Inflammatory macrophage (primary cell): ENCODE data around the gene ESYT3.
"Not testable (repeated sequence)": the region's sequence is repeated elsewhere in the genome, so short reads cannot be mapped to it uniquely, and the experiment has no call there.

Experiments
- DNase-seq, 2 donors: peaks; one replicate each; pipeline ENCODE4 v3.0.0-alpha.2; 2020 to 2022

Gene ESYT3

DNA sequence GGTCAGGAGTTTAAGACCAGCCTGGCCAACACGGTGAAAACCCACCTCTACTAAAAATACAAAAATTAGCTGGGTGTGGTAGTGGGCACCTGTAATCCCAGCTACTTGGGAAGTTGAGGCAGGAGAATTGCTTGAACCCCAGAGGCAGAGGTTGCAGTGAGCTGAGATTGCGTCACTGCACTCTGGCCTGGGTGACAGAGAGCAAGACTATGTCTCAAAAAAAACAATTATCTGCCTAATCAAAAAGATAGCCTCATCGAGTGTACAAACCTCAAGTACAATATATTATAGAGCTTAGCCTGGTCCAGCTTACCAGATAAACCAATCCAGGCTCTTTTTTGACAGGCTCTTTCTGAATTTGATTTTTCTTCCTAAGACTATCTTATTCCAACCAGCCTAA, 61.2 kb downstream of the ESYT3 start:
- DNase-seq, result not testable (repeated sequence)

DNA sequence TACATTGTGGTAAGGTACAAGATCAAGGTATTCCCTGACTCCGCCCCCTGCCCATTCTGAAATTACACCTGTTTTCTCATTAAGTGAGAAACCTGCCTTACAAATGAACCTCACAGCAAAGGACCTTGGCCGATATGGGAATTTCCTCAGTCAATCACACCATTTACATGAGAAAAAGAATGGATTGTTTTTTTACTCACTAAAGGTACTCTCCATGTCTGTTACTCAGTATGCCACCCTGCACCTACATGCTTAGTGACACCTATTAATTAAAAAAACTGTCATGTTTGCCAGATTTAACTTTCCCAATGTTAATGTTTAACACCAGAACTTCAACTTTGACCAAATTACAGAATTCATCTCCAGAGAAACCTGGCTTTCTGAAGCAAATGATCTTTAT, 62.0 kb downstream of the ESYT3 start:
- DNase-seq, result no peak

DNA sequence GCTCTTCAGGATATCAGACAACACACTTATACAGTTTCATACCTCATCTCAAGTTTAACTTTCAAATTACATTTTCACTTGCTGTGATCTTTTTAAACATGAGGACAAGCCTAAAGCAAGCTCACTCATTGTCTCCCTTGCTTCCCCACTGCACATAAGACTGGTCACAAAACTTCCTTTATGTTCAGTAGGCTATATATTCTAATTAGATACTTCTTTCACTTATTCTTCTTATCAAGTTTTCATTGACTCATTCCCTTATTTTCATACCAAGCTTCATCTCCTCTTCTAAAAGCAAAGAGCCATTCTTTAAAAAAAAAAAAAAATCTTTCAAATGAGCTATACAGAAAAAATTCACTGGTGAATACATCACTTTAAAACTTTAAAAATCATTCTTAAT, 62.6 kb downstream of the ESYT3 start:
- no peak for DNase-seq

DNA sequence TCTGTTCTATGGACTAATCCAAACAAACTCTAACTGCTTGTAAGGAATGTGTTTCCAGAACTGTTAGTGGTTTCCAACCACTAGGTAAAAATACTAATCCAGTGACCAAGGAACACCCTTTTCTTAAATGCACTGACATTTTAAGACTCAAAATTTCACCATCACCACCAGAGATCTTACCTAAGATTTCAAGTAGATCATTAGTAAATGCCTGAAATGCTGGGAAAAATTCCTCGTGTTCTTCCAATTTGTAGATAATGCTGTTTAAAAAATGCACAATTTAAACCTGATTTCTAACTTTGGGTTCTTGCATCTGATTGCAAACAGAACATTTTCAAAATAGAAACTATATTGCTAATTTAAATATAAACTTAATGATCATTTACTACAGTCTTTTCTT, 63.4 kb downstream of the ESYT3 start:
- no peak for DNase-seq

DNA sequence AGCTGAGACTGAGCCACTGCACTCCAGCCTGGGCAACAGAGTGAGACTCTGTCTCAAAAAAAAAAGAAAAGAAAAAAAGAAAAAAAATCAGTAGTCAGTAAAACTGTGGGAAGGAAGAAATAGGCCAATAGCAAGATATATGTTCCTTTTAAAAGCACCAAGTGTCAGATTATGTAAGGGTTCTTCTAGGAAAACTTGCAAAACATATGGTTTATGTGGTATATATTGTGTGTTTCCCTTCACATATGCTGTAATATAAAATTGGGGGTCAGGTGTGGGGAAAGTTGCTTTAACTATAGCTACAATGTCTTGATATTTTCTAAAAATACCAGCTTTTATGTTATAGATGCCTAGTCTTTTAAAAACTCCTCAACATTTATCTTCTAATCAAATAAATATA, 64.6 kb downstream of the ESYT3 start:
- DNase-seq, result peak in 1 of 2 donors; percentile 51

DNA sequence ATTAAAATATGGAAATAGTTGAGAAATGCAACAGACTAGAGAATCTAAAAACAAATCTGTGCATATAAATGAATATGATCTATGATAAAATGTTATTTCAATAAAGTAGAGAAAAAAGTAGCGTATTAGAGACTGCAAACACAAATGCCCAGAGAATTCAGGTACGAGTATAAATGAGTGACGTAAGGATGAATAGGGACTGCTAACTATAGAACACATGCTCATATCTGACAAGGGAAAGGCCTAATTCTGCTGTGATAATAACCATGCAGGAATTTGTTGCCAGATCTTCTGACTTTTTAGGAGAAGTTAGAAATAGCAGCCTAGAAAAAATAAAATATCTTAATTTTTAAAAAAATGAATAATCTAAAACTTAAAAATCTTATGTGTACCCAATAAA, 73.1 kb downstream of the ESYT3 start:
- DNase-seq, result no peak

DNA sequence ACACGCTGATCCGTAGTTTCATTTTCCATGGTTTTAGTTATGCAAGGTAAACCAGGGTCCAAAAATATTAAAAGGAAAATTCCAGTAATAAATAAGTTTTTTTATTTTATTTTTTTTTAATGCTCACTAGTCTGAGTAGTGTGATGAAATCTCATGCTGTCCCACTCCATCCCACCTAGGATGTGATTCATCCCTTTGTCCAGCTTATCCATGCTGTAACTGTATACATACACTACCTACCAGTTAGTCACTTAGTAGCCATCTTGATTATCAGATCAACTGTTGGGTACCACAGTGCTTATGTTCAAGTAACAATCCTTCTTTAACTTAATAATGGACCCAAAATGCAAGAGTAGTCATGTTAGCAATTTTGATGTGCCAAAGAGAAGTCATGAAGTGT, 75.2 kb downstream of the ESYT3 start:
- no peak for DNase-seq

DNA sequence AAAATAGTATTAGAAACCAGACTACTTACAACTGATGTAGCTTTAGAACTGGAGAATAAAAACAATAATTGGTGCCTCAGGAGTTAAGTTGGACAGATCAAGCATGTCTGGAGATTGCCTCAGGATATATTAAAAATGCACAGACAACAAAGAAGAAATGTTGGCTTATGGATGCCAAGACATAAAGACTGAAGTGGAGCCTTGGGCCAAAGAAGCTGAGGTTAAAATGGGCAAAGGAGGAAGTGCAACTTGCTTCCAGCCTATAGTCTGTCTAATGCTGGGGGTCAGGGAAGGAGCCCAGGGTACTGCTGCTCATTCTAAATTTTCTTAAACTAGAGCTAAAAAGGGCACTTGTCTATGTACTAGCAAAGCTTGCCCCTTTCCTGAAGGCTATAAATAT, 77.5 kb downstream of the ESYT3 start:
- DNase-seq, result no peak

DNA sequence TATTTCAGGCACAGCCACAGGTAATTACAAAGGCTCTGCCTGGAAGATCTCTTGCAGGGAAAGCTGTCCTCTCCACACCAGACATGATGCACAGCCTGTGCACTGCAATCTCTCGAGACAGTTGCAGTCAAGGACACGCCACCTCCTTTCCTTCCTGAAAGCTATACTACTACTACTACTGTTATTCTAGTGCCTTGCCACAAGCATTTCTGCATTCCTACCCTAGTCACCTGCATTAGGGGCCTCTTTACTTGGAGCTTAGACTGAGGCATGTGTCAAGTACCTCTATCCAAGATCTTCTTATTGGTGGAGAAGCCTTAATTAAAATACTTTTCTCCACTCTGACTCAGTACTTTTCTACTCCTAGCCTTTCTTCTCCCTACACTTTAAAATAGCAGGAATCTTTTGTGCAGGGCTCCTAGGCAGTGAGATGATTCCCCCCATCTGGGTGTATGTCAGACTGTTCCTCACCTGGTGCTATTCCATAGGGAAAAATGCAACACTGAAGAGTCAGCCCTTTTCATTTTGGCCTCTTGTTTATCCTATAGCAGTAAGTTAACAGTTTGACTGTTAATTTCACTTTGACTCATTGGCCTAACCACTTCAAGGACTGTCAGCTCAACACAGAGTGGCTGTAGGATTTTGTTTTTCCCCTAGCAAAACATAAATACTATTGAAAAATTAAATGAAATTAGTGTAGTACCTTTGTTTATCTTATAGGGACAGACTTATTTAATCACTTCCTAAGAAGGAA, 78.9 kb downstream of the ESYT3 start:
- DNase-seq, result no peak

DNA sequence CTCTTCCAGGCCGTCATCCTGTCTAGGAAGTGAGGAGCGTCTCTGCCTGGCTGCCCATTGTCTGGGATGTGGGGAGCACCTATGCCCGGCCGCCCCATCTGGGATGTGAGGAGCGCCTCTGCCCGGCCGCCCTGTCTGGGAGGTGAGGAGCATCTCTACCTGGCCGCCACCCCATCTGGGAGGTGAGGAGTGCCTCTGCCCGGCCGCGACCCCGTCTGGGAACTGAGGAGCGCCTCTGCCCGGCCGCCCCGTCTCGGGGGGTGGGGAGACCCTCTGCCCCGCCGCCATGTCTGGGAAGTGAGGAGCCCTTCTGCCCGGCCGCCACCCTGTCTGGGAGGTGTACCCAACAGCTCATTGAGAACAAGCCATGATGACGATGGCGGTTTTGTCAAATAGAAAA, 87.0 kb downstream of the ESYT3 start:
- not testable (repeated sequence) for DNase-seq
